SH-SY5Y (cell line): ENCODE data around the gene POLE.

ENCODE experiments used
- GATA2 ChIP-seq: IDR thresholded peaks from 2 replicates; pipeline ENCODE4 v1.6.1; 2011; ENCODE audit warnings: mild to moderate bottlenecking, low read depth, low read length
- GATA3 ChIP-seq: IDR thresholded peaks from 2 replicates; pipeline ENCODE4 v1.6.1; 2011; ENCODE audit warnings: low read depth, mild to moderate bottlenecking, low read length, moderate library complexity

- TF ChIP-seq GATA2 (no peak), GATA3 (no peak)
These were observed 324 bp downstream of the POLE start for GRCh38 chr12:132686825-132687210.
